ENCODE results near the gene LRRC25.

- TF ChIP-seq RELA (CRISPR knock-in tag; IDR thresholded peaks at IDR 0.05; ENCODE audit: borderline replicate concordance) = no peak
- TF ChIP-seq CTCF (IDR thresholded peaks at IDR 0.05) = no peak
- TF ChIP-seq ZNF138 (CRISPR knock-in tag; conservative IDR thresholded peaks at IDR 0.05) = no peak
- no peak for TF ChIP-seq HMGA2 (CRISPR knock-in tag; IDR thresholded peaks at IDR 0.05)
- no peak for TF ChIP-seq NR2C2 (CRISPR knock-in tag; IDR thresholded peaks at IDR 0.05)
- TF ChIP-seq CREB1 (CRISPR knock-in tag; IDR thresholded peaks at IDR 0.05) = no peak
- no peak for TF ChIP-seq ZBTB43 (CRISPR knock-in tag; IDR thresholded peaks at IDR 0.05)
Observed at GRCh38 chr19:18424890-18425514, 27.6 kb upstream of the LRRC25 start.

All from WTC11 (cell line).